Measurements from ENCODE around the gene SLC26A4. TPM values are rescaled to one million over a fixed set of nuclear protein-coding genes. Genes with fewer than 3 reads are reported as not detected.
A peak's percentile ranks its signal among the peaks of the same experiment; 100 is the strongest.

SLC26A4 gene
- total RNA-seq, 1 donor from 2014 or later: 0.43 TPM

- no peak for TF ChIP-seq CTCF (IDR thresholded peaks at IDR 0.05; ENCODE audit: unreplicated experiment)
- DNase-seq (ENCODE audit: low spot score, unreplicated experiment): no peak
- H3K4me3 Mint-ChIP-seq (ENCODE audit: low read depth): no peak overlapping the region
- H3K27me3 Mint-ChIP-seq: peaks cover 8% of the 10 kb centered on the region
- no peaks in the 10 kb centered on the region for H3K9me3 Mint-ChIP-seq (ENCODE audit: low read depth)
- no peaks in the 10 kb centered on the region for H3K4me1 Mint-ChIP-seq (ENCODE audit: low read depth)
- no peak overlapping the region for H3K27ac Mint-ChIP-seq
- H3K36me3 Mint-ChIP-seq (ENCODE audit: insufficient read depth): no peaks in the 10 kb centered on the region
Measured at GRCh38 chr7:107721286-107721685, 60.7 kb downstream of the SLC26A4 start.

GRCh38 chr7:107723255-107723654 lies 62.6 kb downstream of the SLC26A4 start:
- peaks cover 26% of the 10 kb centered on the region for H3K27me3 Mint-ChIP-seq
- no peak overlapping the region for H3K4me3 Mint-ChIP-seq (ENCODE audit: low read depth)
- no peak for TF ChIP-seq CTCF (IDR thresholded peaks at IDR 0.05; ENCODE audit: unreplicated experiment)
- no peak overlapping the region for H3K27ac Mint-ChIP-seq
- no peaks in the 10 kb centered on the region for H3K36me3 Mint-ChIP-seq (ENCODE audit: insufficient read depth)
- DNase-seq (ENCODE audit: low spot score, unreplicated experiment): no peak
- H3K9me3 Mint-ChIP-seq (ENCODE audit: low read depth): no peaks in the 10 kb centered on the region
- no peaks in the 10 kb centered on the region for H3K4me1 Mint-ChIP-seq (ENCODE audit: low read depth)

- H3K27ac Mint-ChIP-seq: no peak overlapping the region
- peaks cover 30% of the 10 kb centered on the region for H3K27me3 Mint-ChIP-seq
- H3K4me1 Mint-ChIP-seq (ENCODE audit: low read depth): no peaks in the 10 kb centered on the region
- no peaks in the 10 kb centered on the region for H3K36me3 Mint-ChIP-seq (ENCODE audit: insufficient read depth)
- peak; percentile 86 for TF ChIP-seq CTCF (IDR thresholded peaks at IDR 0.05; ENCODE audit: unreplicated experiment)
- DNase-seq (ENCODE audit: low spot score, unreplicated experiment): no peak
- no peaks in the 10 kb centered on the region for H3K9me3 Mint-ChIP-seq (ENCODE audit: low read depth)
- H3K4me3 Mint-ChIP-seq (ENCODE audit: low read depth): no peak overlapping the region
Measured at GRCh38 chr7:107725138-107725740, 64.6 kb downstream of the SLC26A4 start.

GRCh38 chr7:107726356-107727130 lies 65.9 kb downstream of the SLC26A4 start:
- Mint-ChIP-seq H3K27ac (no peak overlapping the region), H3K36me3 (ENCODE audit: insufficient read depth) (no peaks in the 10 kb centered on the region), H3K4me1 (ENCODE audit: low read depth) (no peaks in the 10 kb centered on the region), H3K4me3 (ENCODE audit: low read depth) (no peak overlapping the region), H3K27me3 (peaks cover 30% of the 10 kb centered on the region), H3K9me3 (ENCODE audit: low read depth) (no peaks in the 10 kb centered on the region)
- no peak for TF ChIP-seq CTCF (IDR thresholded peaks at IDR 0.05; ENCODE audit: unreplicated experiment)
- DNase-seq (ENCODE audit: low spot score, unreplicated experiment): no peak

GRCh38 chr7:107728276-107728675 lies 67.6 kb downstream of the SLC26A4 start:
- peaks cover 5% of the 10 kb centered on the region for H3K9me3 Mint-ChIP-seq (ENCODE audit: low read depth)
- H3K4me1 Mint-ChIP-seq (ENCODE audit: low read depth): no peaks in the 10 kb centered on the region
- no peak for TF ChIP-seq CTCF (IDR thresholded peaks at IDR 0.05; ENCODE audit: unreplicated experiment)
- no peak for DNase-seq (ENCODE audit: low spot score, unreplicated experiment)
- H3K36me3 Mint-ChIP-seq (ENCODE audit: insufficient read depth): no peaks in the 10 kb centered on the region
- no peak overlapping the region for H3K4me3 Mint-ChIP-seq (ENCODE audit: low read depth)
- H3K27ac Mint-ChIP-seq: no peak overlapping the region
- peaks cover 24% of the 10 kb centered on the region for H3K27me3 Mint-ChIP-seq

All from progenitor cell of endocrine pancreas (in vitro differentiated cells).